PC-3 (cell line): Measurements from ENCODE around the gene SULF2. TPM values are rescaled to one million over a fixed set of nuclear protein-coding genes. Genes with fewer than 3 reads are reported as not detected.
A peak's percentile ranks its signal among the peaks of the same experiment; 100 is the strongest.

ENCODE experiments used
- ATAC-seq: fragments of 200-7000 bp; cut with Tn5 transposase; 2 replicates; pipeline ENCODE4 v1.9.1; 2020; ENCODE audit warnings: mild to moderate bottlenecking, moderate library complexity
- BruUV-seq: library from RNA; stranded (reverse); fragments of 400-500 nt; replicated peaks from 2 replicates; lab custom pipeline; 2021; lab: Mats Ljungman, UMichigan
- CTCF ChIA-PET: fragments of 300-600 bp; sonication (Branson Sonifier 250); formaldehyde crosslinking; loops from one replicate; lab custom pipeline; 2022; ENCODE audit warnings: antibody characterized with exemption; lab: Charles Lee
- POLR2A ChIA-PET: fragments of 300-600 bp; sonication (Branson Sonifier 250); formaldehyde crosslinking; loops from one replicate; lab custom pipeline; 2022; ENCODE audit warnings: antibody characterized with exemption; ENCODE audit not compliant: unreplicated experiment; lab: Charles Lee
- DNase-seq: peaks from one replicate; pipeline ENCODE4 v3.0.0-alpha.2; 2015
- H2AFZ ChIP-seq: fragments of 300-600 bp; sonication (generic); 2 replicates; pipeline ENCODE4 v1.6.0; 2016; ENCODE audit warnings: antibody characterized with exemption, low read length
- H3F3A ChIP-seq: fragments of 300-600 bp; sonication (generic); one replicate; pipeline ENCODE4 v1.6.0; 2017; ENCODE audit warnings: antibody characterized with exemption, low read length, control low read depth, mild to moderate bottlenecking; ENCODE audit not compliant: unreplicated experiment
- H3K27ac ChIP-seq: fragments of 300-600 bp; sonication (generic); 2 replicates; pipeline ENCODE4 v1.5.1; 2016; ENCODE audit warnings: mild to moderate bottlenecking, low read length
- H3K27me3 ChIP-seq: fragments of 300-600 bp; sonication (generic); 2 replicates; pipeline ENCODE4 v1.6.1; 2016; ENCODE audit warnings: low read length, mixed read lengths
- H3K36me3 ChIP-seq: fragments of 300-600 bp; sonication (generic); 2 replicates; pipeline ENCODE4 v1.6.1; 2016; ENCODE audit warnings: low read depth, mixed run types, low read length, mixed read lengths
- H3K4me1 ChIP-seq: fragments of 300-600 bp; sonication (generic); 2 replicates; pipeline ENCODE4 v1.5.1; 2016; ENCODE audit warnings: low read length; ENCODE audit not compliant: insufficient read depth
- H3K4me2 ChIP-seq: fragments of 300-600 bp; sonication (generic); 2 replicates; pipeline ENCODE4 v1.6.0; 2016; ENCODE audit warnings: low read length
- H3K4me3 ChIP-seq: fragments of 300-600 bp; sonication (generic); 2 replicates; pipeline ENCODE4 v1.5.1; 2016; ENCODE audit warnings: mild to moderate bottlenecking, low read length, mixed read lengths
- H3K79me2 ChIP-seq: fragments of 300-600 bp; sonication (generic); 2 replicates; pipeline ENCODE4 v1.6.1; 2017; ENCODE audit warnings: low read length, mixed read lengths
- H3K9ac ChIP-seq: fragments of 300-600 bp; sonication (generic); 2 replicates; pipeline ENCODE4 v1.6.0; 2016; ENCODE audit warnings: mild to moderate bottlenecking, low read length
- H3K9me2 ChIP-seq: fragments of 300-600 bp; sonication (generic); replicated peaks from 2 replicates; pipeline ENCODE4 v1.6.1; 2016; ENCODE audit warnings: mixed run types, low read length, mixed read lengths
- H3K9me3 ChIP-seq: fragments of 300-600 bp; sonication (generic); 2 replicates; pipeline ENCODE4 v1.6.1; 2016; ENCODE audit warnings: low read length, mixed read lengths
- H4K20me1 ChIP-seq: fragments of 300-600 bp; sonication (generic); 2 replicates; pipeline ENCODE4 v1.6.1; 2016; ENCODE audit warnings: low read length, mixed read lengths
- EZH2 ChIP-seq: fragments of 300-600 bp; sonication (generic); IDR thresholded peaks from one replicate; pipeline ENCODE4 v1.6.1; 2017; ENCODE audit warnings: antibody characterized with exemption, mild to moderate bottlenecking, low read length; ENCODE audit not compliant: unreplicated experiment
- EZH2phosphoT487 ChIP-seq: fragments of 300-600 bp; sonication (generic); IDR thresholded peaks from 2 replicates; pipeline ENCODE4 v1.6.1; 2018; ENCODE audit warnings: mild to moderate bottlenecking, antibody characterized with exemption, low read length, borderline replicate concordance
- intact Hi-C: fragments of 100-400 bp; cut with micrococcal nuclease; formaldehyde crosslinking; loops from 2 replicates; pipeline ENCODE4 v1.9.0; 2023
- total RNA-seq: library from RNA; depleted of rRNA; stranded (reverse); fragments of >200 nt; gene quantifications from 2 replicates; pipeline ENCODE4 v1.2.3, GENCODE V29; 2014
- TF ChIP-seq, protein P1 (sequence below): fragments of 300-600 bp; sonication (generic); conservative IDR thresholded peaks from 2 replicates; pipeline ENCODE4 v1.5.1; 2017; ENCODE audit warnings: antibody characterized with exemption, low read depth, mild to moderate bottlenecking, low read length

The SULF2 gene
- total RNA-seq, 1 experiment from 2014 or later: 340 TPM

DNA sequence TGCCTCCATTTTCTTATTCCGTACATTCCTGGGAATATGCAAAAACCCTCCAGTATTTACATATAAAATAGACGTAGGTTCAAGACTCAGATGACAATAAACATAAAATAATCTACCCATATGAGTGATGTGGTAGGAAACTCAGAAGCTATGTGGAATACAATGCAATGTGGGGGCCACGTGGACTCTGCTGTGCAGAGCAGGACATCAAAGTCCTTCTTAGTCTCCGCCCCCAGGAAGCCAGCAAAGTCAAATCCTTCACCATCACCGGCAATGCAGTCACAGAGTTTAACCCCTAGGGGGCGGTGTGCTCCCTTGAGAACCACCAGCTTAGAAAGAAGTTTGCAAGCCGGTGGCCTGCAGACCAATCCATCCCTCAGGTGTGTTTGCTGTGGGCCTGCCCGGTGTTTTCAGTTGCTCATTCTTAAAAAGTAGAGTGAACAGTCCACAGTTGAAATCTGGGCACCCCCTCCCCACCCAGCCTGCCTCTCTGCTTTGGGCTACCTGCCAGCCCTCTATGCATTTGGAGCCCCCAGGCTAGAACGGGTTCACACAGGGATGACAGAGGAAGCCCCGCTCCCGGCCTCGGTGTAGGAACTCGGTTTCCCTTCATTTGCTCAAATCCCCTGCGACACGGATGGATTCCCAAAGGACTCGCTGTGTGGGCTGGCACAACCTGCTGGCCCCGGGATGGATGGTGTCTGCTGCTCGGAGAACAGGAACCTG, 59.9 kb downstream of the SULF2 start:
- no peak overlapping the region for H3K27ac ChIP-seq
- peak; percentile 93 for DNase-seq
- H2AFZ ChIP-seq: 0 out of 2 replicates have a peak overlapping the region, but pooled peaks have one; percentile 28
- ChIA-PET CTCF (interaction anchor here (0.6 to 1.0 kb wide), 3 partner anchors 84 to 570 kb away, joined by 3 to 6 read pairs (median 3); no protein-coding TSS in a partner anchor), POLR2A (no interaction called here)
- no peak overlapping the region for H3K4me3 ChIP-seq
- no peaks in the 10 kb centered on the region for H3K27me3 ChIP-seq
- H3K9me2 ChIP-seq: no peaks in the 10 kb centered on the region
- peaks cover 14% of the 10 kb centered on the region; the same call in 1 of the 2 replicates for H3K79me2 ChIP-seq
- H3K36me3 ChIP-seq: peaks cover 4% of the 10 kb centered on the region; the same call in 1 of the 2 replicates
- 0 out of 2 replicates have a peak overlapping the region, but pooled peaks have one; percentile 4 for H3K9ac ChIP-seq
- peak; percentile 85 for ATAC-seq
- intact Hi-C loops: loop anchor here (5.0 kb wide), 1 partner anchor 572 kb away; no protein-coding TSS in a partner anchor
- no peaks in the 10 kb centered on the region for H3F3A ChIP-seq
- 0 out of 2 replicates have a peak overlapping the region, but pooled peaks have one; percentile 44 for H3K4me2 ChIP-seq
- TF ChIP-seq EZH2phosphoT487: no peak
- TF ChIP-seq, protein P1, sequence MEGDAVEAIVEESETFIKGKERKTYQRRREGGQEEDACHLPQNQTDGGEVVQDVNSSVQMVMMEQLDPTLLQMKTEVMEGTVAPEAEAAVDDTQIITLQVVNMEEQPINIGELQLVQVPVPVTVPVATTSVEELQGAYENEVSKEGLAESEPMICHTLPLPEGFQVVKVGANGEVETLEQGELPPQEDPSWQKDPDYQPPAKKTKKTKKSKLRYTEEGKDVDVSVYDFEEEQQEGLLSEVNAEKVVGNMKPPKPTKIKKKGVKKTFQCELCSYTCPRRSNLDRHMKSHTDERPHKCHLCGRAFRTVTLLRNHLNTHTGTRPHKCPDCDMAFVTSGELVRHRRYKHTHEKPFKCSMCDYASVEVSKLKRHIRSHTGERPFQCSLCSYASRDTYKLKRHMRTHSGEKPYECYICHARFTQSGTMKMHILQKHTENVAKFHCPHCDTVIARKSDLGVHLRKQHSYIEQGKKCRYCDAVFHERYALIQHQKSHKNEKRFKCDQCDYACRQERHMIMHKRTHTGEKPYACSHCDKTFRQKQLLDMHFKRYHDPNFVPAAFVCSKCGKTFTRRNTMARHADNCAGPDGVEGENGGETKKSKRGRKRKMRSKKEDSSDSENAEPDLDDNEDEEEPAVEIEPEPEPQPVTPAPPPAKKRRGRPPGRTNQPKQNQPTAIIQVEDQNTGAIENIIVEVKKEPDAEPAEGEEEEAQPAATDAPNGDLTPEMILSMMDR: peak; percentile 98
- no peak for TF ChIP-seq EZH2
- peaks cover 12% of the 10 kb centered on the region for H3K4me1 ChIP-seq
- no TSS peak for BruUV-seq
- H4K20me1 ChIP-seq: 0 out of 2 replicates have a peak, but pooled peaks cover 4% of the 10 kb centered on the region
- H3K9me3 ChIP-seq: no peaks in the 10 kb centered on the region

DNA sequence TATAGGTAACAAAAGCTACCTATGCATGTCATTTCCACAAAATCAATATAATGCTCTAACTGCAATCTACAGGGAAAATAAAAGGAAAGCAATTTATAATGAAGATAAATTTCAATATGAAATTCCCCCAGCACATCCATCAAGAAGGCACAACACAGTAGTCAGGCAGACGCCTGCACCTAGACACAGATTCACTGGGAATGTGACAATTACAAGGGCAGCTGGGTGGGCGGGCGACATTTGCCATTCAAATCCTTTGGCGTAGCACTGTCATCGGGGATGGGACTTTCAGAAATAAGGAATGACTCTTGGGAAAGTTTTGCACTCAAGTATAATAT, 60.4 kb downstream of the SULF2 start:
- no TSS peak for BruUV-seq
- no peak for TF ChIP-seq EZH2phosphoT487
- no peak for TF ChIP-seq EZH2
- ATAC-seq: no peak
- no peaks in the 10 kb centered on the region for H3F3A ChIP-seq
- H4K20me1 ChIP-seq: 0 out of 2 replicates have a peak, but pooled peaks cover 4% of the 10 kb centered on the region
- H3K4me1 ChIP-seq: peaks cover 12% of the 10 kb centered on the region
- H3K9me3 ChIP-seq: no peaks in the 10 kb centered on the region
- intact Hi-C loops: loop anchor here (5.0 kb wide), 1 partner anchor 572 kb away; no protein-coding TSS in a partner anchor
- no peak for DNase-seq
- ChIA-PET POLR2A (no interaction called here), CTCF (interaction anchor here (0.6 to 1.0 kb wide), 3 partner anchors 84 to 571 kb away, joined by 3 to 6 read pairs (median 3); no protein-coding TSS in a partner anchor)
- no peaks in the 10 kb centered on the region for H3K9me2 ChIP-seq
- H2AFZ ChIP-seq: 0 out of 2 replicates have a peak overlapping the region, but pooled peaks have one; percentile 28
- no peaks in the 10 kb centered on the region for H3K27me3 ChIP-seq
- H3K4me2 ChIP-seq: peak overlapping the region; percentile 44
- H3K79me2 ChIP-seq: peaks cover 14% of the 10 kb centered on the region; the same call in 1 of the 2 replicates
- no peak overlapping the region for H3K27ac ChIP-seq
- peaks cover 4% of the 10 kb centered on the region; the same call in 1 of the 2 replicates for H3K36me3 ChIP-seq
- no peak overlapping the region for H3K4me3 ChIP-seq
- 0 out of 2 replicates have a peak overlapping the region, but pooled peaks have one; percentile 4 for H3K9ac ChIP-seq

DNA sequence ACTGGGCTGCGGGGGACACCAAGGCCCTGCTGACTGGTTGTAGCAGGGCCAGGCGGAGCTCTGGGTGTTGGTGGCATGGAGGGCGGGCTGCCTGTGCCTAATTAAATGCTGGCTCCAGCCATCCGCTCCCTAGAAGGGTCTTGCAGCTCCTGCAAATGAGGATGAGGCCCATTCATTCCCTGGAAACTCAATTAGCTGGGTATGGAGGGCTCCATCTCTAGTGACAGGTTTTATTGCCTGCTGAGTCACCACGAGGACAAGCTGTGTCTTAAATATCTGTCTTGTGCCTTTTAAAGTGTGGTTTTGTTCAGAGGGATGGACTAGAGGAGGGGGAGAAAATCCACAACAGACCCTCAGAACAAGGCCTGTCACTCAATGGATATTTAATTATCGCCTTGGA, 60.9 kb downstream of the SULF2 start:
- no peaks in the 10 kb centered on the region for H3F3A ChIP-seq
- peaks cover 7% of the 10 kb centered on the region; the same call in 1 of the 2 replicates for H3K36me3 ChIP-seq
- H3K9ac ChIP-seq: 0 out of 2 replicates have a peak overlapping the region, but pooled peaks have one; percentile 4
- peaks cover 12% of the 10 kb centered on the region for H3K4me1 ChIP-seq
- ChIA-PET POLR2A (no interaction called here), CTCF (interaction anchor here (0.6 kb wide), 1 partner anchor 896 kb away, joined by 3 read pairs; no protein-coding TSS in a partner anchor)
- no TSS peak for BruUV-seq
- H4K20me1 ChIP-seq: 0 out of 2 replicates have a peak, but pooled peaks cover 4% of the 10 kb centered on the region
- no peaks in the 10 kb centered on the region for H3K9me3 ChIP-seq
- peaks cover 15% of the 10 kb centered on the region; the same call in 1 of the 2 replicates for H3K79me2 ChIP-seq
- ATAC-seq (peak; percentile 47), DNase-seq (peak; percentile 51)
- H3K4me2 ChIP-seq: peak overlapping the region; percentile 44
- no peaks in the 10 kb centered on the region for H3K9me2 ChIP-seq
- intact Hi-C loops: no loop called here
- no peak overlapping the region for H3K27ac ChIP-seq
- H3K4me3 ChIP-seq: no peak overlapping the region
- TF ChIP-seq, protein P1: no peak
- TF ChIP-seq EZH2 (no peak), EZH2phosphoT487 (no peak)
- no peaks in the 10 kb centered on the region for H3K27me3 ChIP-seq
- H2AFZ ChIP-seq: no peak overlapping the region
